Measurements from ENCODE around the gene GPX6. TPM values are rescaled to one million over a fixed set of nuclear protein-coding genes. Genes with fewer than 3 reads are reported as not detected.

GPX6 gene
- total and polyA plus RNA-seq, 4 donors = not detected

- TF ChIP-seq RXRA (IDR thresholded peaks at IDR 0.05) (no peak), HNF4G (IDR thresholded peaks at IDR 0.05) (no peak), EGR1 (IDR thresholded peaks at IDR 0.05; ENCODE audit: low read depth in 2 of 2) (no peak), RAD21 (IDR thresholded peaks at IDR 0.05) (no peak), JUND (IDR thresholded peaks at IDR 0.05) (no peak), FOXA1 (IDR thresholded peaks at IDR 0.05) (no peak), REST (IDR thresholded peaks at IDR 0.05) (no peak), FOXA2 (IDR thresholded peaks at IDR 0.05) (no peak), GABPA (IDR thresholded peaks at IDR 0.05 in 1 of 2, conservative IDR thresholded peaks at IDR 0.05 in 1 of 2) (no peak), NR2F2 (IDR thresholded peaks at IDR 0.05) (no peak), SP1 (IDR thresholded peaks at IDR 0.05) (no peak), YY1 (IDR thresholded peaks at IDR 0.05) (no peak), ATF3 (IDR thresholded peaks at IDR 0.05) (no peak), TAF1 (conservative IDR thresholded peaks at IDR 0.05) (no peak), MAX (IDR thresholded peaks at IDR 0.05) (no peak), CTCF (IDR thresholded peaks at IDR 0.05; ENCODE audit: low read depth, low read length, missing input control) (no peak), HNF4A (conservative IDR thresholded peaks at IDR 0.05) (no peak), ZBTB33 (IDR thresholded peaks at IDR 0.05) (no peak)
Observed at GRCh38 chr6:28545955-28546354, 30.4 kb upstream of the GPX6 start.

More at GRCh38 chr6:28545955-28546354, 30.4 kb upstream of the GPX6 start:
- no peak for DNase-seq (ENCODE audit: low spot score)
- Histone ChIP-seq H3K27me3 (ENCODE audit: control insufficient read depth in 4 of 4, insufficient read depth in 4 of 4, low read length in 3 of 4) (no peaks in the 10 kb centered on the region), H3K27ac (ENCODE audit: low read depth in 1 of 2, low read length in 2 of 2) (no peak overlapping the region), H3K36me3 (ENCODE audit: control insufficient read depth in 4 of 4, insufficient read depth in 3 of 4, low read depth in 1 of 4, low read length in 3 of 4) (no peaks in the 10 kb centered on the region), H3K4me1 (ENCODE audit: control insufficient read depth in 4 of 4, insufficient read depth in 4 of 4, low read length in 3 of 4) (peaks cover 0 to 6% (median 0%) of the 10 kb centered on the region in 4 donors), H3K9me3 (ENCODE audit: control insufficient read depth in 4 of 4, low read length in 3 of 4) (peaks cover 0 to 2% (median 0%) of the 10 kb centered on the region in 4 donors), H3K4me3 (ENCODE audit: low read depth in 1 of 3, low read length in 3 of 3) (no peak overlapping the region), H3K9ac (ENCODE audit: low read depth in 1 of 2, low read length in 2 of 2) (no peak overlapping the region)
